OCI-LY7 (cell line): ENCODE results near the gene ADAMTSL4.
A peak's percentile ranks its signal among the peaks of the same experiment; 100 is the strongest.

Experiments
- CTCF ChIP-seq: fragments of 200-600 bp; sonication (generic); conservative IDR thresholded peaks from 2 replicates; pipeline ENCODE4 v1.5.1; 2014; ENCODE audit warnings: mild to moderate bottlenecking, antibody characterized with exemption, low read length, moderate library complexity, mixed read lengths
- EZH2phosphoT487 ChIP-seq: fragments of 200-600 bp; sonication (generic); IDR thresholded peaks from 2 replicates; pipeline ENCODE4 v1.6.1; 2018; ENCODE audit warnings: low read depth, borderline replicate concordance, mild to moderate bottlenecking, mixed run types, antibody characterized with exemption, low read length, moderate library complexity, mixed read lengths

GRCh38 chr1:150532860-150533259 is 16.3 kb upstream of the ADAMTSL4 start:
- peak; percentile 16; the same call in 1 of the 2 replicates for TF ChIP-seq CTCF
- no peak for TF ChIP-seq EZH2phosphoT487
